Dendritic cell treated with granulocyte-macrophage colony-stimulating factor and Interleukin-4, amounts not matched to agents 40 ng/mL and 50 ng/mL, for 4 days (primary cell): ENCODE data around the gene VCAN.

Experiments used
- H3K27ac Mint-ChIP-seq: one replicate; pipeline ENCODE4 v1.8.0; 2022; ENCODE audit warnings: mild to moderate bottlenecking, mixed read lengths
- H3K27me3 Mint-ChIP-seq: one replicate; pipeline ENCODE4 v1.8.0; 2022; ENCODE audit warnings: mild to moderate bottlenecking, mixed read lengths
- H3K36me3 Mint-ChIP-seq: one replicate; pipeline ENCODE4 v1.8.0; 2022; ENCODE audit warnings: low read depth, mixed read lengths
- H3K4me1 Mint-ChIP-seq: one replicate; pipeline ENCODE4 v1.8.0; 2022; ENCODE audit warnings: low read depth, mixed read lengths
- H3K4me3 Mint-ChIP-seq: one replicate; pipeline ENCODE4 v1.8.0; 2022; ENCODE audit warnings: mild to moderate bottlenecking, moderate library complexity, mixed read lengths
- H3K9me3 Mint-ChIP-seq: one replicate; pipeline ENCODE4 v1.8.0; 2022; ENCODE audit warnings: mixed read lengths
- intact Hi-C: fragments of 100-400 bp; cut with micrococcal nuclease; formaldehyde crosslinking; loops from one replicate; pipeline ENCODE4 v1.15.0; 2022

Gene VCAN

GRCh38 chr5:83518319-83519061 is 46.9 kb downstream of the VCAN start:
- no peak overlapping the region for H3K27ac Mint-ChIP-seq
- H3K27me3 Mint-ChIP-seq: no peaks in the 10 kb centered on the region
- H3K36me3 Mint-ChIP-seq: peaks cover 22% of the 10 kb centered on the region
- intact Hi-C loops: no loop called here
- H3K9me3 Mint-ChIP-seq: no peaks in the 10 kb centered on the region
- H3K4me1 Mint-ChIP-seq: peaks cover 16% of the 10 kb centered on the region
- H3K4me3 Mint-ChIP-seq: no peak overlapping the region

GRCh38 chr5:83522446-83522845 is 50.9 kb downstream of the VCAN start:
- intact Hi-C loops: no loop called here
- H3K9me3 Mint-ChIP-seq: no peaks in the 10 kb centered on the region
- no peaks in the 10 kb centered on the region for H3K27me3 Mint-ChIP-seq
- H3K27ac Mint-ChIP-seq: no peak overlapping the region
- peaks cover 29% of the 10 kb centered on the region for H3K4me1 Mint-ChIP-seq
- peaks cover 14% of the 10 kb centered on the region for H3K36me3 Mint-ChIP-seq
- no peak overlapping the region for H3K4me3 Mint-ChIP-seq

GRCh38 chr5:83523929-83524328 is 52.4 kb downstream of the VCAN start:
- Mint-ChIP-seq H3K4me3 (no peak overlapping the region), H3K4me1 (peaks cover 34% of the 10 kb centered on the region), H3K36me3 (peaks cover 14% of the 10 kb centered on the region), H3K9me3 (no peaks in the 10 kb centered on the region), H3K27me3 (no peaks in the 10 kb centered on the region), H3K27ac (peak overlapping the region; percentile 20)
- intact Hi-C loops: no loop called here

GRCh38 chr5:83524345-83524744 is 52.8 kb downstream of the VCAN start:
- Mint-ChIP-seq H3K36me3 (peaks cover 12% of the 10 kb centered on the region), H3K27ac (peak overlapping the region; percentile 20), H3K4me1 (peaks cover 34% of the 10 kb centered on the region), H3K4me3 (no peak overlapping the region), H3K27me3 (no peaks in the 10 kb centered on the region), H3K9me3 (no peaks in the 10 kb centered on the region)
- intact Hi-C loops: no loop called here

- H3K36me3 Mint-ChIP-seq: peaks cover 5% of the 10 kb centered on the region
- H3K9me3 Mint-ChIP-seq: no peaks in the 10 kb centered on the region
- H3K4me1 Mint-ChIP-seq: peaks cover 31% of the 10 kb centered on the region
- intact Hi-C loops: no loop called here
- no peak overlapping the region for H3K27ac Mint-ChIP-seq
- H3K27me3 Mint-ChIP-seq: no peaks in the 10 kb centered on the region
- no peak overlapping the region for H3K4me3 Mint-ChIP-seq
Observed at GRCh38 chr5:83524991-83525390, 53.4 kb downstream of the VCAN start.

GRCh38 chr5:83526289-83526688 is 54.7 kb downstream of the VCAN start:
- Mint-ChIP-seq H3K4me1 (peaks cover 26% of the 10 kb centered on the region), H3K27ac (no peak overlapping the region), H3K36me3 (no peaks in the 10 kb centered on the region), H3K9me3 (no peaks in the 10 kb centered on the region), H3K27me3 (no peaks in the 10 kb centered on the region), H3K4me3 (no peak overlapping the region)
- intact Hi-C loops: no loop called here

GRCh38 chr5:83527221-83527620 is 55.7 kb downstream of the VCAN start:
- Mint-ChIP-seq H3K4me3 (peak overlapping the region; percentile 64), H3K27me3 (no peaks in the 10 kb centered on the region), H3K4me1 (peaks cover 22% of the 10 kb centered on the region), H3K36me3 (peaks cover 4% of the 10 kb centered on the region), H3K9me3 (no peaks in the 10 kb centered on the region), H3K27ac (peak overlapping the region; percentile 59)
- intact Hi-C loops: no loop called here

- no peaks in the 10 kb centered on the region for H3K9me3 Mint-ChIP-seq
- no peak overlapping the region for H3K27ac Mint-ChIP-seq
- H3K4me3 Mint-ChIP-seq: no peak overlapping the region
- no peaks in the 10 kb centered on the region for H3K27me3 Mint-ChIP-seq
- peaks cover 5% of the 10 kb centered on the region for H3K36me3 Mint-ChIP-seq
- H3K4me1 Mint-ChIP-seq: peaks cover 22% of the 10 kb centered on the region
- intact Hi-C loops: no loop called here
Observed at GRCh38 chr5:83527722-83528438, 56.3 kb downstream of the VCAN start.

GRCh38 chr5:83528439-83528769 is 56.9 kb downstream of the VCAN start:
- Mint-ChIP-seq H3K27ac (no peak overlapping the region), H3K4me3 (no peak overlapping the region), H3K4me1 (peaks cover 21% of the 10 kb centered on the region), H3K9me3 (no peaks in the 10 kb centered on the region), H3K36me3 (peaks cover 5% of the 10 kb centered on the region), H3K27me3 (no peaks in the 10 kb centered on the region)
- intact Hi-C loops: no loop called here

- Mint-ChIP-seq H3K4me1 (peaks cover 10% of the 10 kb centered on the region), H3K27me3 (no peaks in the 10 kb centered on the region), H3K36me3 (peaks cover 5% of the 10 kb centered on the region), H3K27ac (no peak overlapping the region), H3K4me3 (no peak overlapping the region), H3K9me3 (no peaks in the 10 kb centered on the region)
- intact Hi-C loops: no loop called here
Observed at GRCh38 chr5:83530193-83530592, 58.6 kb downstream of the VCAN start.

- no peaks in the 10 kb centered on the region for H3K9me3 Mint-ChIP-seq
- H3K27me3 Mint-ChIP-seq: no peaks in the 10 kb centered on the region
- H3K27ac Mint-ChIP-seq: no peak overlapping the region
- H3K4me1 Mint-ChIP-seq: peaks cover 10% of the 10 kb centered on the region
- intact Hi-C loops: no loop called here
- no peak overlapping the region for H3K4me3 Mint-ChIP-seq
- H3K36me3 Mint-ChIP-seq: peaks cover 5% of the 10 kb centered on the region
Observed at GRCh38 chr5:83531661-83532060, 60.1 kb downstream of the VCAN start.

GRCh38 chr5:83538786-83539462 is 67.4 kb downstream of the VCAN start:
- intact Hi-C loops: no loop called here
- Mint-ChIP-seq H3K27ac (peak overlapping the region; percentile 90), H3K36me3 (peaks cover 7% of the 10 kb centered on the region), H3K9me3 (no peaks in the 10 kb centered on the region), H3K4me3 (peak overlapping the region; percentile 68), H3K27me3 (no peaks in the 10 kb centered on the region), H3K4me1 (peaks cover 42% of the 10 kb centered on the region)

GRCh38 chr5:83539463-83539790 is 67.9 kb downstream of the VCAN start:
- no peaks in the 10 kb centered on the region for H3K9me3 Mint-ChIP-seq

GRCh38 chr5:83540105-83540504 is 68.6 kb downstream of the VCAN start:
- peaks cover 11% of the 10 kb centered on the region for H3K36me3 Mint-ChIP-seq
- no peaks in the 10 kb centered on the region for H3K9me3 Mint-ChIP-seq
- H3K4me1 Mint-ChIP-seq: peaks cover 42% of the 10 kb centered on the region
- H3K27ac Mint-ChIP-seq: peak overlapping the region; percentile 90
- intact Hi-C loops: no loop called here
- no peak overlapping the region for H3K4me3 Mint-ChIP-seq
- H3K27me3 Mint-ChIP-seq: no peaks in the 10 kb centered on the region

More at GRCh38 chr5:83539463-83539790, 67.9 kb downstream of the VCAN start:
- peak overlapping the region; percentile 90 for H3K27ac Mint-ChIP-seq
- peaks cover 7% of the 10 kb centered on the region for H3K36me3 Mint-ChIP-seq
- H3K4me1 Mint-ChIP-seq: peaks cover 42% of the 10 kb centered on the region
- peak overlapping the region; percentile 68 for H3K4me3 Mint-ChIP-seq
- no peaks in the 10 kb centered on the region for H3K27me3 Mint-ChIP-seq
- intact Hi-C loops: no loop called here
